ENCODE results near the gene TSPAN14.
"Not testable (repeated sequence)": the region's sequence is repeated elsewhere in the genome, so short reads cannot be mapped to it uniquely, and the experiment has no call there.

TSPAN14 gene

GRCh38 chr10:80530816-80531215 lies 76.7 kb downstream of the TSPAN14 start:
- H3K27ac Mint-ChIP-seq = peak overlapping the region; percentile 29 to 92
- H3K27me3 Mint-ChIP-seq = no peaks in the 10 kb centered on the region
- H3K9me3 Mint-ChIP-seq = no peaks in the 10 kb centered on the region
- ATAC-seq (replicated peaks) = peak; percentile 45
- peaks cover 43 to 47% of the 10 kb centered on the region in 2 donors for H3K4me1 Mint-ChIP-seq (ENCODE audit: low read depth in 2 of 2)
- DNase-seq = no peak
- peaks cover 13% of the 10 kb centered on the region for H3K36me3 Mint-ChIP-seq (ENCODE audit: insufficient read depth)
- H3K4me3 Mint-ChIP-seq = peak overlapping the region; percentile 15 to 44

GRCh38 chr10:80532571-80532970 lies 78.5 kb downstream of the TSPAN14 start:
- Mint-ChIP-seq H3K9me3 (no peaks in the 10 kb centered on the region), H3K4me3 (no peak overlapping the region), H3K36me3 (ENCODE audit: insufficient read depth) (peaks cover 4% of the 10 kb centered on the region), H3K27me3 (no peaks in the 10 kb centered on the region), H3K27ac (peak overlapping the region; percentile 60 to 80), H3K4me1 (ENCODE audit: low read depth in 2 of 2) (peaks cover 40% of the 10 kb centered on the region in 2 donors)
- no peak for ATAC-seq (replicated peaks)
- DNase-seq = no peak

GRCh38 chr10:80534059-80534458 lies 79.9 kb downstream of the TSPAN14 start:
- H3K36me3 Mint-ChIP-seq (ENCODE audit: insufficient read depth); H3K9me3 Mint-ChIP-seq; H3K4me3 Mint-ChIP-seq; ATAC-seq (replicated peaks); DNase-seq; H3K27ac Mint-ChIP-seq; H3K27me3 Mint-ChIP-seq: not testable (repeated sequence)
- peaks cover 32 to 38% of the 10 kb centered on the region in 2 donors for H3K4me1 Mint-ChIP-seq (ENCODE audit: low read depth in 2 of 2)

- H3K27ac Mint-ChIP-seq; DNase-seq; ATAC-seq (replicated peaks); H3K36me3 Mint-ChIP-seq (ENCODE audit: insufficient read depth); H3K4me3 Mint-ChIP-seq; H3K27me3 Mint-ChIP-seq; H3K9me3 Mint-ChIP-seq: not testable (repeated sequence)
- H3K4me1 Mint-ChIP-seq (ENCODE audit: low read depth in 2 of 2) = peaks cover 30 to 33% of the 10 kb centered on the region in 2 donors
Measured at GRCh38 chr10:80534646-80535045, 80.5 kb downstream of the TSPAN14 start.

- H3K36me3 Mint-ChIP-seq (ENCODE audit: insufficient read depth) = no peaks in the 10 kb centered on the region
- DNase-seq = peak; percentile 61 to 73 (median 63)
- peak overlapping the region; percentile 98 for H3K27ac Mint-ChIP-seq
- no peaks in the 10 kb centered on the region for H3K9me3 Mint-ChIP-seq
- peak; percentile 85 for ATAC-seq (replicated peaks)
- H3K27me3 Mint-ChIP-seq = no peaks in the 10 kb centered on the region
- H3K4me1 Mint-ChIP-seq (ENCODE audit: low read depth in 2 of 2) = peaks cover 23 to 28% of the 10 kb centered on the region in 2 donors
- H3K4me3 Mint-ChIP-seq = peak overlapping the region; percentile 87 to 89
Measured at GRCh38 chr10:80535671-80536360, 81.7 kb downstream of the TSPAN14 start.

GRCh38 chr10:80536361-80536835 lies 82.3 kb downstream of the TSPAN14 start:
- Mint-ChIP-seq H3K27ac (peak overlapping the region; percentile 98), H3K27me3 (no peaks in the 10 kb centered on the region), H3K36me3 (ENCODE audit: insufficient read depth) (no peaks in the 10 kb centered on the region), H3K9me3 (no peaks in the 10 kb centered on the region), H3K4me3 (peak overlapping the region; percentile 87 to 89), H3K4me1 (ENCODE audit: low read depth in 2 of 2) (peaks cover 19 to 30% of the 10 kb centered on the region in 2 donors)
- DNase-seq = no peak
- no peak for ATAC-seq (replicated peaks)

GRCh38 chr10:80537086-80537735 lies 83.1 kb downstream of the TSPAN14 start:
- Mint-ChIP-seq H3K27ac (peak overlapping the region; percentile 98), H3K9me3 (no peaks in the 10 kb centered on the region), H3K4me3 (peak overlapping the region; percentile 87 to 89), H3K27me3 (no peaks in the 10 kb centered on the region), H3K4me1 (ENCODE audit: low read depth in 2 of 2) (peaks cover 18 to 24% of the 10 kb centered on the region in 2 donors), H3K36me3 (ENCODE audit: insufficient read depth) (no peaks in the 10 kb centered on the region)
- ATAC-seq (replicated peaks) (no peak), DNase-seq (no peak)

- Mint-ChIP-seq H3K36me3 (ENCODE audit: insufficient read depth) (no peaks in the 10 kb centered on the region), H3K27ac (peak within 1 kb of the TSS; percentile 98), H3K9me3 (no peaks in the 10 kb centered on the region), H3K4me3 (peak within 1 kb of the TSS; percentile 87 to 89), H3K27me3 (no peaks in the 10 kb centered on the region), H3K4me1 (ENCODE audit: low read depth in 2 of 2) (peaks cover 16 to 20% of the 10 kb centered on the region in 2 donors)
- DNase-seq = no peak
- ATAC-seq (replicated peaks) = no peak
Measured at GRCh38 chr10:80537736-80538480, 83.8 kb downstream of the TSPAN14 start, which contains the start of gene SH2D4B. SH2D4B (plus strand) TSS chr10:80537902; CDS start chr10:80538332, 430 bp downstream.

- Mint-ChIP-seq H3K4me1 (ENCODE audit: low read depth in 2 of 2) (peaks cover 16 to 19% of the 10 kb centered on the region in 2 donors), H3K27ac (peak overlapping the region in 1 of 2 donors; percentile 38)
Measured at GRCh38 chr10:80538481-80539185, 84.5 kb downstream of the TSPAN14 start.

GRCh38 chr10:80539421-80540031 lies 85.4 kb downstream of the TSPAN14 start:
- Mint-ChIP-seq H3K4me1 (ENCODE audit: low read depth in 2 of 2) (peaks cover 16 to 19% of the 10 kb centered on the region in 2 donors), H3K27ac (peak overlapping the region; percentile 44 to 60)
- no peak for DNase-seq

More at GRCh38 chr10:80538481-80539185, 84.5 kb downstream of the TSPAN14 start:
- Mint-ChIP-seq H3K9me3 (no peaks in the 10 kb centered on the region), H3K27me3 (no peaks in the 10 kb centered on the region), H3K36me3 (ENCODE audit: insufficient read depth) (no peaks in the 10 kb centered on the region), H3K4me3 (no peak overlapping the region)
- no peak for DNase-seq
- ATAC-seq (replicated peaks) = no peak

GRCh38 chr10:80540136-80540535 lies 86.0 kb downstream of the TSPAN14 start:
- no peaks in the 10 kb centered on the region for H3K9me3 Mint-ChIP-seq
- peaks cover 16 to 19% of the 10 kb centered on the region in 2 donors for H3K4me1 Mint-ChIP-seq (ENCODE audit: low read depth in 2 of 2)
- ATAC-seq (replicated peaks) (no peak), DNase-seq (no peak)
- peaks cover 0 to 5% of the 10 kb centered on the region in 2 donors for H3K27me3 Mint-ChIP-seq
- H3K27ac Mint-ChIP-seq = peak overlapping the region; percentile 44 to 51
- H3K4me3 Mint-ChIP-seq = no peak overlapping the region
- no peaks in the 10 kb centered on the region for H3K36me3 Mint-ChIP-seq (ENCODE audit: insufficient read depth)

More at GRCh38 chr10:80539421-80540031, 85.4 kb downstream of the TSPAN14 start:
- Mint-ChIP-seq H3K27me3 (peaks cover 0 to 2% of the 10 kb centered on the region in 2 donors), H3K9me3 (no peaks in the 10 kb centered on the region), H3K36me3 (ENCODE audit: insufficient read depth) (no peaks in the 10 kb centered on the region), H3K4me3 (no peak overlapping the region)
- no peak for ATAC-seq (replicated peaks)

- Mint-ChIP-seq H3K4me1 (ENCODE audit: low read depth in 2 of 2) (peaks cover 13 to 16% of the 10 kb centered on the region in 2 donors), H3K27ac (peak overlapping the region; percentile 44 to 51), H3K36me3 (ENCODE audit: insufficient read depth) (no peaks in the 10 kb centered on the region), H3K4me3 (no peak overlapping the region), H3K27me3 (peaks cover 0 to 5% of the 10 kb centered on the region in 2 donors), H3K9me3 (no peaks in the 10 kb centered on the region)
- DNase-seq = no peak
- ATAC-seq (replicated peaks) = no peak
Measured at GRCh38 chr10:80540618-80540980, 86.5 kb downstream of the TSPAN14 start.
